Right lobe of liver (tissue), 4 donors: ENCODE results near the gene SETBP1.

ENCODE experiments used
- POLR2A ChIP-seq: fragments of 450-650 bp; IDR thresholded peaks from one replicate; pipeline ENCODE4 v1.6.1; 2017; ENCODE audit warnings: antibody characterized with exemption, mild to moderate bottlenecking
- TF ChIP-seq, protein P1 (sequence below), 4 donors: fragments of 200-600 bp in 3 of 4; fragments of 450-650 bp in 1 of 4; IDR thresholded peaks; one replicate each; pipeline versions ENCODE4 v1.5.1 to v1.8.0; 2016 to 2022; ENCODE audit warnings: antibody characterized with exemption in 4 of 4, mild to moderate bottlenecking in 2 of 4
- donor health status: DM: no; HTN: no; CAD: no.
- donor health status: DM: no; HTN: no; CAD: no.
- donor health status: DM: no; HTN: yes; CAD: no.

DNA sequence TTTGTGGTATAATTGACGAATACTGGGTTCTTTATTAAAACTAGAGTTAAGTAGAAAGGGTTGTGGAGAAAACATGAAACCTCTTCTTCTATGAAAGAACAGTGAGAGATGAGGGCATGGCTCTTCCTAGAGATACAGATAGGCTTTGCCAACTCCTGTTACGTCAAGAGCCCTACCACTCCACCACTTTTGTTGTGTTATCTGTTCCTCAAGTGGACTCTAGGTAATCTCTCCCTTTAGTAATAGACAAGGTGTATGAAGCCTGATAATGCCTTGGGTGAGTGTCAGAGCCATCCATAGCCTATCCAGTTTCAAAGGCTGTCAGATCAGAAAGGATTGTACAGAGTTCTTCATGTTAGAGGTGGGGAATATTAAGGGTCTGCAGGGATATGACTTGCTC is 176.4 kb downstream of the SETBP1 start:
- TF ChIP-seq, protein P1, sequence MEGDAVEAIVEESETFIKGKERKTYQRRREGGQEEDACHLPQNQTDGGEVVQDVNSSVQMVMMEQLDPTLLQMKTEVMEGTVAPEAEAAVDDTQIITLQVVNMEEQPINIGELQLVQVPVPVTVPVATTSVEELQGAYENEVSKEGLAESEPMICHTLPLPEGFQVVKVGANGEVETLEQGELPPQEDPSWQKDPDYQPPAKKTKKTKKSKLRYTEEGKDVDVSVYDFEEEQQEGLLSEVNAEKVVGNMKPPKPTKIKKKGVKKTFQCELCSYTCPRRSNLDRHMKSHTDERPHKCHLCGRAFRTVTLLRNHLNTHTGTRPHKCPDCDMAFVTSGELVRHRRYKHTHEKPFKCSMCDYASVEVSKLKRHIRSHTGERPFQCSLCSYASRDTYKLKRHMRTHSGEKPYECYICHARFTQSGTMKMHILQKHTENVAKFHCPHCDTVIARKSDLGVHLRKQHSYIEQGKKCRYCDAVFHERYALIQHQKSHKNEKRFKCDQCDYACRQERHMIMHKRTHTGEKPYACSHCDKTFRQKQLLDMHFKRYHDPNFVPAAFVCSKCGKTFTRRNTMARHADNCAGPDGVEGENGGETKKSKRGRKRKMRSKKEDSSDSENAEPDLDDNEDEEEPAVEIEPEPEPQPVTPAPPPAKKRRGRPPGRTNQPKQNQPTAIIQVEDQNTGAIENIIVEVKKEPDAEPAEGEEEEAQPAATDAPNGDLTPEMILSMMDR (IDR thresholded peaks at IDR 0.05): no peak
- TF ChIP-seq POLR2A: no peak
